GM21381 (cell line): ENCODE data around the gene TMEM245.

Experiments
- ATAC-seq: cut with Tn5 transposase; IDR thresholded peaks from one replicate; pipeline ENCODE4 v1.9.1; 2021; ENCODE audit warnings: mild to moderate bottlenecking, moderate library complexity; ENCODE audit not compliant: unreplicated experiment

Gene TMEM245

DNA sequence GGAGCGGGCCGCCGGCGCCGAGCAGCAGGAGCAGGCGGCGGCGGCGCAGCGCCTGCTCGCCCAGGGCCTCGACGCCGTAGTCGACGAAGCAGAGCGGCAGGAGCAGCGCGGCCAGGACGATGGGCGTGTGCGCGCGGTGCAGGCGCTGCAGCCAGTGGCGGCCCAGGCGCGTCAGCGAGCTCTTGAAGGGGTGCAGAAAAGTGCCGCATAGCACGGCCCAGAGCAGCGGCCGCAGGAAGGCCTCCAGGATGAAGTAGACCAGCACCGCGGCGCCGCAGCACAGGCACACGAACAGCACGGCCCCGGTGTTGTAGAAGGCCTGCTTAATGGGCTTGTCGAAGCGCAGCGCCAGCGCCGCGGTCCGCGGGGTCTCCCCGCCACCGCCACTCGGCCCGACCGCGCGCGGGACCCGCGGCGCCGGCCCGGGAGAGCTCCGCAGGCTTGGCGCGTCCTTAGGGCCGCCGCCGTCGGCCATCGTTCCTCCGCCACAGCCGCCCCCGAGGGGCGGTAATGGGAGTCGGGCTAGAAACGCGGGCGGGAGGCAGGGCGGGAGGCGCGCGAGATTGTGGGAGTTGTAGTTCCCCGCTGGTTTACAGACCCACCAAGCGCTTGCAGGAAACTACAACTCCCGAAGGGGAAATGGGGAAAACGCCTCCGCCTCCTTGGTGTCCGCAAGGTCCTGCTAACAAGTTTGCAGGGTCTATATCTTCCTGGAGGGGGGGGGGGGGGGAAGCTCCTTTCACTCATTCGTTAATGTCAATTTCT, at the start of gene TMEM245:
TSS of gene TMEM245 (minus strand) at position 509 of the 765 bp plus-strand sequence. CDS start at position 475, 34 bp downstream.
- peak; percentile 92 for ATAC-seq

DNA sequence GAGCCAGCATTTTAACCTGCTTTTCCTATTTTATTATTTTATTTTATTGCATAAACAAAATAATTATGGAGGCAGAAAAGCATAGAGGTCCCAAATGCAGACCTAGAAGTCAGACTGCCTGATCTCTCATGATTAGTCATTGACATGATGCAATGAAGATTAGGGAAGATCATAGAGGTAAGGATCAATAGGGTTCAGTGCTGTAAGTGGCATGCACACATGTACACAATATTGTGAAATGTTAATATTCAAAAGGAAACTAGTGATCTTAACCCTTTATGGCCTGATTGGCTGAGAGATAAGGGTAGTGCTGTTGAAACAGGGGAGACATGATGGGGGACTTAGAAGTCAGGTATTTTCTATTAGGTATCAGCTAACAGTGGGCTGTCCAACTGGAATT, 48.4 kb upstream of the TMEM245 start:
- ATAC-seq = no peak

DNA sequence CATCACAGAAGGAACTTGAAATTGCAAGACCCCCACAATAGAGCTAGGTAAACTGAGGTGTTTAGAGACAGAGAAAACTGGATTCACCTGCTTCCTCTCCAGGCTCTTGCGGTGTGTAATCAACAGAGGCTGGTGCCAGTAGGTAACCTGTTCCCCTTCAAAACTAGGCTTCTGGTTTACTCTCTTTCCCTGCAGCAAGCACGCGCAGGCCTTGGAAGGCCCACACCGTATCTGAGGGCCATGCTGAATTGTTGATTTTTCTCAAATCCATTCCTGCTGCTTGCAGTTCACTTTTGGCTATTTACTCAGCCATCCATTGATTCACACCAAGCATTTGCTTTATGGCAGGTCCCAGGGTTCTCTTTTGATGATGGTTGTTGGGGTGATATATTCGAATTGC, 48.0 kb upstream of the TMEM245 start:
- ATAC-seq = no peak

DNA sequence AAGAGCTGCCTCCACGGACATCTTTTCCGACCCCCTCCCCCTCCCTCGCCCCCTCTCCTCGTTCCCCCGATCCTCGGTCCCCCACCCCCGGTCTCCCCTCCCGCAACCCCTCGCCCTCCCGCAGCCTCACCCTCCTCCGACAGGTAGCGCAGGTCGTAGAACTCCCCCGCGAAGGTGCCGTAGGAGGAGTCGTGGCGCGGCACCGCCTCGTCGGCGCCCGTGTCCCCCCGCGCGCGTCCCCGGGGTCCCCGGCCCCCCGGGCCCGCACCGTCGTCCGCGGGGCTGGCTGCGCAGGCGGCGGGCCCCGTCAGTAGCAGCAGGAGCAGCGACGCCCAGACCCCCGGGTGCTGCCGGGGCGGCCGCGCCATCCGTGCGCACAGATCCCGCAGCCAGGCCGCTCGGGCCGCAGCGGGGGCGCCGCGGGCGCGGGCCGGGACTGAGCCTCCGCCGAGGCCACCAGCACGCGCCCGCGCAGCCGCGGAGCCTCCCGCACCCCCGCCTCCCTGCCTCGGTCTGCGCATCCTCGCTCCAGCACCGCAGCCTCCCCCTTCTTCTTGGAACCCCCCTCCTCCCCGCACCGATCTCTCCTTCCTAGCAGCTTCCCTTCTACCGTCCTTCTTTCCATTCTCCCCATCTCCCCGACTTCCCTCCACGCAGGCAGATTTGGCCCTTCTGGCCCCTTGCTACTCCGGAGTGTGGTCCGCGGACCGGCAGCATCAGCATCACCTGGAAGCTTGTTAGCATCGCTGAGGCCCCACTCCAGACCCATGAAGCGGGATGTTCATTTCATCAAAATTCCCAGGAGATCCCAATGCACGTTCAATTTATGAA, 47.2 kb upstream of the TMEM245 start, which contains the start of gene FRRS1L:
TSS of gene FRRS1L (minus strand) at position 479 of the 831 bp plus-strand sequence. CDS start at position 368, 111 bp downstream.
- ATAC-seq = no peak

DNA sequence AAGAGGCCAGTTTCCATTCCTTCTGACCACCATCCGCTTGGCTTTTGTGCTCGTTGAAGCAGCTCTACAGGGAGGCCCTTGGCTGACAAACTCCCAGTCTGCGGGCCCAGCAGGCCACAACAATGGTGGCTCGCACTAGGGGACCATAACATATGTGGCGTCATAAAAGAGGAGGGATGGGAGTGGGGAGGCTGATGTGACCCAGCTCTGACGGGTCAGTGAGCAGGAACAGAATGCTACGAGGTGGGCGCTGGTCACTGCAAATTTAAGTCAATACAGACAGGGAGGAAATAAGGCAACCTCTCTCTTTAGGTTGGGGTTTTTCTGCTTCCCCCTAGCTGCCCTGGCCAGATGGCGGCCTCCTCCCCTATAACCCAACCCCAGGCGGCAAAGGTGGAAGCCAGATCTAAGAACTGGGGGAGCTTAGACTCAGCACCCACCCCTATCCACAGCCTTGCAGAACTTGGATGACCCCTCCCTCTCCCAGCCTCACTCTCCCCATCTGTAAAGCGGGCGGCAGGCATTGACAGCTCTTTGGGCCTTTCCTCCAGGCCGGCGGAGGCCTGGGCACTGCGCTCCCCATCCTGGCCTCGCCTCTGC, 46.5 kb upstream of the TMEM245 start:
- ATAC-seq = no peak

DNA sequence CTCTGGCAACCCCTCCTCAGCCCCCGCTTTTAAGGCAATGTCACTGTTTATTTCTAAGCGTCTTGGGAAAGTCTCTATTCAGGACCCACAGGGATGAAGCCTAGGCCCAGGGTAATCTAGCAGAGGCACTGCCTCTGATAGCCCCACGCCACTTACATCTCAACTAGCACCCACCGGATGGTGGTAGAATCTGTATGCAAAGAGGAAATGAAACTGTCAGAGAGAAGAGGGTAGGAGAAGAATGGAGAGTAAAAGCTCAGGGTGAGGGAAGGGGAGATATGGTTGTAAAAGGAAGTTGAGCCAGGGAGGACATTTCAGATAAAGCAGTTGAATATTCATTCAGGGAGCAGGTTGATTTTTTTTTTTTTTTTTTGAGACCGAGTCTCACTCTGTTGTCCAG, 44.3 kb upstream of the TMEM245 start:
- no peak for ATAC-seq

DNA sequence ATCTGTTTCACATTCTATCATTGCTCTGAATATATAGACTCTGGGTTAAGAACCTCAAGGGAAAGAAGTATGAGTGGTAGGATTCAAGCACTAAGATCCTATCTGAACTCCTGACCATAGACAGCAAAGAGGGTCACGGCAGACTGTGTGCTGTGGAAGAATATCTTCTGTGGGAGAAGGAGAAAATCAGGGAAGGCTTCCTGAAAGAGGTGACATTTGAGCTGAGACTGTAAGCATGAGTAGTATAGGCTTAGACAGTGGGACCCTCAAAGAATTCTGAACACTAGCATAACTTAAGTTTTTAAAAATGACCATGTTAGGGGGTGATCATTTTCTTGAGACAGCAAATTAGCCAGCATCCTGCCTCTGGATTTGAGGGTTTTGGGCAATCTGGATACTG, 43.4 kb upstream of the TMEM245 start:
- no peak for ATAC-seq

DNA sequence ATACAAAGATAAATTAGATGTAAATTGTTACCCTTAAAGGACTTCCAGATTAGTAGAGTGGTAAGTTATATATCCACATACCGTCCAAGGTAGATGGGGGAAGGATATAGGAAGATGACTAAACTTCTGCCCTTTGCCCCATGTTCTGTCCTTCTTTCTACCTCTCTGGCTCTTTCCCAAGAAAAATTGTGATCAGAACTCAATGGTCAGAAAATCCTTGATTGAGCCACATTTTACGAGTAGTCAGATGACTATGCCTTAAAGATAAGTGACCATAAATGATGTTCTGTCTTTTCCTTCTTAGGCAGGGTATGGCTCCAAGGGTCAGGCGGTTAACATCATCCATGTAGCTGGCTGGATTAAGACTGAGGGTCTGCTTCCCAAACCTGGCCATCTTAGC, 42.9 kb upstream of the TMEM245 start:
- ATAC-seq = no peak

DNA sequence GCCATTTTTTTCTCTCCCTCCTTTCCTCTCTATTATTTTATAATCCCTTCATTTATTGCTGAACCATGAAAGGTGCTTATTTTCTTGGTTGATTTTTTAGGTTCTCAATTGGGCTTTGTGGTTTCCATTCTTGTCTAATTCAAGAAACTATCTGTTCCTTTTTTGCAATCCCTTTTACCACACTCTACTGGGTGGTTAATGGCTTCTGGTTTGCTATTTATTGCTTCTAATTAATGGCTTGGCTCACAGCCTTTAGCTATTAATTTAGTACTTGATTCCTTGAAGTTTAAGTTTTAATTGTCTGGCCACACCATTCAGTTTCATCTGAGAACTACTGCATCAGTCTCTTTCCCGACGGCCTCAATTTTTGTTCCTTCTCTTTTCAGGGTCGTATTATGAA, 41.7 kb upstream of the TMEM245 start:
- no peak for ATAC-seq

DNA sequence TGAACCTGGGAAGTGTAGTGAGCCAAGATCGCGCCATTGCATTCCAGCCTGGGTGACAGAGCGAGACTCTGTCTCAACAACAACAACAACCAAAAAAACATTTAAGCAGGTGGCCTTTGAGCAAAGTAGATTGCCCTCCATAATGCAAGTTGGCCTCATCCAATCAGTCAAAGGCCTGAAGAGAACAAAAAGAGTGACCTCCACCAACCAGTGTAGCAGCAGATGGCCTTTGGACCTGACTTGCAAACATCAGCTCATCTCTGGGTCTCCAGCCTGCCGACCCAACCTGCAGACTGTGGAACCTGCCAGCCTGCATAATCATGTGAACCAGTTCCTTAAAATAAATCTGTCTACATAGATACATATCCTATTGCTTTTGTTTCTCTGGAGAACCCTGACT, 39.8 kb upstream of the TMEM245 start:
- no peak for ATAC-seq

DNA sequence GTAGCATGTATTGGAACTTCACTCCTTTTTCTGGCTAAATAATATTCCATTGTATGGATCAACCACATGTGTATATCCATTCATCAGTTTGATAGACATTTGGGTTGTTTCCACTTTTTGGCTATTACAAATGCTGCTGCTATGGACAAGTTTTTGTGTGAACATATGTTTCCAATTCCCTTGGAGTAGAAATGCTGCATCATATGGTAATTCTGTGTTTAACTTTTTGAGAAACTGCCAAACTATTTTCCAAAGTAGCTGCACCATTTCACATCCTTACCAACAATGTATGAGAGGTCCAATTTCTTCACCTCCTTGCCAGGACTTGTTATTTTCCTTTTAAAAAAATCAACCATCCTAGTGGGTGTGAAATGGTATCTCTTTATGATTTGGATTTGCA, 38.9 kb upstream of the TMEM245 start:
- no peak for ATAC-seq

DNA sequence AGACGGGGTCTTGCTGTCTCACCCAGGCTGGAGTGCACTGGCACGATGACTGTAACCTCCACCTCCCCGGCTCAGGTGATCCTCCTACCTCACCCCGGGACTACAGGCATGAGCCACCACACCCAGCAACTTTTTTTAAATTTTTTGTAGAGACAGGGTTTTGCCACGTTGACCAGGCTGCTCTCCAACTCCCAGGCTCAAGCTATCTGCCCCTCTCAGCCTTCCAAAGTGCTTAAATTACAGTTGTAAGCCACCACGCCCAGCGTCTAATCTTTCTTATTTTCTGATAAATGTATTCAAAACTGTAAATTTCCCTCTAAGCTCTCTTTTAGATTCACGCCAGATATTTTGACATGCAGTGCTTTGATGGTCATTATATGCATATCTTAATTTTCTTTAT, 37.0 kb upstream of the TMEM245 start:
- ATAC-seq = no peak

DNA sequence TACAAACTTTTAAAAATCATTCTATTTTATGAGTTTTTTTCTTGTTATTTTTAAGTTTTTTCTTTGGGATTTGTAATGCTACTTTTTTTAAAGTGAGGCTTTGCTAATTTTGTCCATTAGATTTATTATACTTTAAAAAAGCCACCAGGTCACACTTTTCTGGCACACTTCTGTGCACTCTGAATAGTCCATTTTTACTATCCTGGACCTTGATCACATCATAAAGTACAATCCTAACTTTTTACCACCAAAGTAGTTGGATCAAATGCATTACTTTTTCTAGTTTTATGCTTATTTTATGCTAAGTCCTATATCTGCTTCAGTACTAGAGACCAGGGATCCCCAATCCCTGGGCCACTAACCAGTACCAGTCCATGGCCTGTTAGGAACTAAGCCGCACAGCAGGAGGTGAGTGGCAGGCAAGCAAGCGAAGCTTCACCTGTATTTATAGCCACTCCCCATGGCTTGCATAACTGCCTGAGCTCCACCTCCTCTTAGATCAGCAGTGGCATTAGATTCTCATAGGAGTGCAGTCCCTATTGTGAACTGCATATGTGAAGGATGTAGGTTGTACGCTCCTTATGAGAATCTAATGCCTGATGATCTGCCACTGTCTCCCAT, 31.3 kb upstream of the TMEM245 start:
- ATAC-seq = no peak

DNA sequence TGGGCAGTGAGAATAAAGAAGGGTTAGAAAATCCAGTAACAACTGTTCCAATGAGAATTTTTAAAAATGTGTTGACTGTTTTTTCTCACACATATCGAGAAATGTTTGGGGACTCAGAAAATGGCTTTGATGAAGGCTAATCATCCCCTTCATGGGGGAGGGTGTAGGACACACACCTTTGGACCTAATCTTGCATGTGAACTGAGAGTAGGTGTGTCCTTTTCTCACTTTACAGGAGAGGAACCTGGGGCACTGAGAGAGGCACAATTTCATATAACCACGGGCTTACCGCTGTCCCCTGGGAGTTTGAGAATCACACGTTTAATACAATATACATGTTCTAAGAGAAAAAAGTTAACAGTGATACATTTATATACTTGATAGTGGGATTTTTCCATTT, 30.0 kb upstream of the TMEM245 start:
- ATAC-seq = no peak

DNA sequence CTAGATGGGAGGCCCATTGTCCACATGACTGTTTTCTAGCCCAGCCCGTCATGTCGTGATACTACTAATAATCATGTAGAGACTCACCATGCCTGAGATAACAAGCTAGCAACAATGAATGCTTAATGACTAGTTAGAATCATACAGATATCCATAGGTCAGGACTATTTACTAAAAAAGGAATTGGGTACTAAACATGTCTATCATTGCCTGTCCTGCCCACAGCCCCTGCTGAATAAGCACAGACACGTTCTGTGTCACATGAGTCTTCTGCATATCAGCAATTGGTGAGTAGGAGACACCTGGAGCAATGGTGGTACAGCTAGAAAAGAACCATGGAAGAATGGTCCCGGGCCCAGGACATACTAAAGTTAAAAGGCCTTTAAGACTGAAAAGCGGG, 29.3 kb upstream of the TMEM245 start:
- ATAC-seq = no peak

DNA sequence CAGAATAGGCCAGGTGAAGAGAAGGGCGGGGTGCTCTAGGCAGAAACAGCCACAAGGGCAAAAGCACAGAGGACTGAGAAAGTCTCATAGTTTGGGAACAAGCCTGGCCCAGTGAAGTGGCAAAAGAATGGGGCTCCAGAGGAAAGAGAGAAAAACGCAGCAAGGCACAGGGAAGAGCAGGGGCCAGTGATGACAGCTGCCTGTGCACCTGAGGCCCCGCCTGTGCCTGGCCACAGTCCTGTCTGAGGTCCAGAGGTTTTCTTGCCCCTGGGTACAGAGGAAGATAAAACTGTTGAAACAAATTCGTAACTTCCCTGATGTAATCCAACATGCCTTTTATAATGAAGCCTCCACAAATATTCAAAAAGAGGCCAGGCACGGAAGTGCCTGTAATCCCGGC, 25.3 kb upstream of the TMEM245 start:
- ATAC-seq = no peak

DNA sequence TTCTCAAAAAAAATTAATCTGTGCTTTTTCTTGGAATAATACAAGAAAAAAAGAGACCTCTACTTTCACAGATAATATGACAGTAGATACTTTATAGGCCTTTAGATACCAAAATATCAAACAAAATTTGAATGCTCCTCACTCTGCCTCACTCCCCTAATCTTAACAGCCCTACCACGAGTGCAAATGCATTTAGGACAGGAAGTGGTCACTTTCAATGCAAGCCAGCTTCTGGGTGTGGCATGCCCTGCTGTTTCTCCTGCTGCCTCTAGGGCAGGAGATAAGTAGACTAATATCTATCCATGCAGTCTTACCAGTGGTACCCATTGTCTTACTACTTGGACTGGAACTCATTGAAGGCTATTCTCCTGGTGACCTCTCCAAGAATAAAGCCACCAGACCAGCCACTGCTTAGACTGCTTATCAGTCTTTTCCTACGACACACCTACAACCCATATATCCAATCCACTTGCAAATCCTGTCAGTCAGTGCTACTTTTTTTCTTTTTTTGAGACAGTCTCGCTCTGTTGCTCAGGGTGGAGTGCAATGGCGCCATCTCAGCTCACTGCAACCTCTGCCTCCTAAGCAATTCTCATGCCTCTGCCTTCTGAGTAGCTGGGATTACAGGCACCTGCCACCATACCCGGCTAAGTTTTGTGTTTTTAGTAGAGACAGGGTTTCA, 24.3 kb upstream of the TMEM245 start:
- ATAC-seq = peak; percentile 99

DNA sequence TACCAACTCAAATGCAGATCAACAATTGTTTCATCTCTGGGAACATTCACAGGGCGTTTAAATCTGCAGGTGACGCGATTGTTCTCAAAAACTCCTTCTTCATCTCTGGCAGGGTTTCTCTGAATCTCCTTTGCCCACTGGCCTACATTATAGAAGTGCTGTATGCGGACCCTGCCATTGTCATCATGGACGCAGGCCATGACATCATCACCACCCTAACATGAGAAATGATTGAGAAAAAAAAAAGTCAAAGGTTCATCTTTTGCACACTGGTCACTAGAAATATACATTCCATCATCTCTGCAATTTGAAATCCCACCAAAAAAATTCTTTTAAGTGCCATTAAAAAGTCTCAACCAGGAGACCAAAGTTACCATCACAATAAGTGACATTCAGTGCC, 21.6 kb upstream of the TMEM245 start:
- ATAC-seq = no peak

DNA sequence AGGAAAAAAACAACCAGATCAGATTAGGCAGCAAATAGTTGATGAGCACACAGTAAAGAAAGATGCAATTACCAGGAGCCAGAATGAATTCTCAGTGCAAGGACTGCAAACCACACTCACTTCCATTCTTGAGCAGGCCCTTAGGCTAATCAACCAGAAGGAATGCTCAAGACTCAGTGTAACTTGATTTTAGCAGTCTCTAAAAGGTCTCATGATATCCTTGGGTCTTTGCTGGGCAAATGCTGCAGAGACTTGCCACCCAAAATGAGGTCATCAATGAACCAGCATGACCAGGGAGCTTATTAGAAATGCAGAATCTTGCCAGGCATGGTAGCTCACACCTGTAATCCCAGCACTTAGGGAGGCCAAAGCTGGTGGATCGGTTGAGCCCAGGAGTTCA, 20.1 kb upstream of the TMEM245 start:
- ATAC-seq = no peak

DNA sequence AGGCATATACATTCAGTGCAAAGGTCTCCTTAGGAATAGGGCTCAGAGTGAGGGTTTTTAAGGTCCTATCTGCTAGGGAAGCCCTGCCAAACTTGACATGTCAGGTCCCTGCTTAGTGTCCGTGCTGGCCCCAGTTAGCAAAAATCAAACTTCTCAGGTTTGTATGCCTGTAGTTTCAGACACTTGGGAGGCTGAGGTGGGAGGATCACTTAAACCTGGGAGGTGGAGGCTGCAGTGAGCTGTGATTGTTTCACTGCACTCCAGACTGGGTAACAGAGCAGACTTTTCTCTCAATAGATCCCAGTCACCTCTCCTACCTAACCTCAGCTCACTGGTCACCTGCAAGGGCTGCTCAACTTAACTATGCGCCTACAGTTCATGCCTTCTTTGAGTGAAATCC, 18.7 kb upstream of the TMEM245 start:
- ATAC-seq = no peak

DNA sequence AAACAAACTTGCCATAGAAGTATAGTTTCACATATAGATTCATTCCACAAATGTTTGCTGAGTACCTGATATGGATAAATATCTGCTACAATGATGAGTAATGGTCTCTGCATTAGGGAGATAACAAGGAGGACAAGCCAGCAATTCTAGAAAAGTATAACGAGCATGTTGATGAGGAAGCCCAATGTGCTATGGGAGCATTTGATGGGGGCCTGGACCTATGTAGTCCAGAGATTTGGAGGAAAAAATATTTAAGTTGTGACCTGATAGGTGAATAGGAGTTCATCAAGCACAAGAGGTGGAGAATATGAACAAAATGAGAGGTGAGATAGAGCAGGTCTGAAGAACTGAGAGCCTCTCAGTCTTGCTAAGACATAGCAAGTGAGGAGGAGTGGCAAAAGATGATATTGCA, 14.4 kb upstream of the TMEM245 start:
- no peak for ATAC-seq
